WTC11 (cell line): Measurements from ENCODE around the gene REPS2.

ENCODE experiments used
- TF ChIP-seq, protein P1 (sequence below): fragments of 200-600 bp; IDR thresholded peaks from 2 replicates; pipeline ENCODE4 v1.8.0; 2022; ENCODE audit warnings: antibody characterized with exemption
- TF ChIP-seq, protein P2 (sequence below): sonication (generic); formaldehyde crosslinking; IDR thresholded peaks from 2 replicates; pipeline ENCODE4 v1.8.1; 2023; ENCODE audit warnings: mild to moderate bottlenecking, moderate library complexity, missing genetic modification reagents

DNA sequence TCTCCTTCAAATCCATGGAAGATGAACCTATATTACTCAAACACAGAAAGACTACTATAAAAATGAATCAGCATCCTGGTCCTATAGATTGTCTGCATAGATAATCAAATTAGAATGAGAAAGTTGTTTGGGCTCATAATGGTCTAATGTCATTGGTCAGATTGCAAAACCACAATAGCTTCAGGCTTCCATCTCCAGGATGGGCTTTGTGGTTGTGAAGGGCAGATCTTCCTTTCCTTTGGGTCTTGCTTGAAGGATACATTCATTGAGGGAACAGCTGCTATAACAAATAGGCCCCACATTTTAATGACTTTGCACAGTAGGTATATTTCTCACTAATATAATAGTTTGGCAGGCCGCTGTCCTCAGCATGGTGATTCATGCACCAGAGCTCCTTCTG, 94.3 kb downstream of the REPS2 start:
- TF ChIP-seq, protein P1, sequence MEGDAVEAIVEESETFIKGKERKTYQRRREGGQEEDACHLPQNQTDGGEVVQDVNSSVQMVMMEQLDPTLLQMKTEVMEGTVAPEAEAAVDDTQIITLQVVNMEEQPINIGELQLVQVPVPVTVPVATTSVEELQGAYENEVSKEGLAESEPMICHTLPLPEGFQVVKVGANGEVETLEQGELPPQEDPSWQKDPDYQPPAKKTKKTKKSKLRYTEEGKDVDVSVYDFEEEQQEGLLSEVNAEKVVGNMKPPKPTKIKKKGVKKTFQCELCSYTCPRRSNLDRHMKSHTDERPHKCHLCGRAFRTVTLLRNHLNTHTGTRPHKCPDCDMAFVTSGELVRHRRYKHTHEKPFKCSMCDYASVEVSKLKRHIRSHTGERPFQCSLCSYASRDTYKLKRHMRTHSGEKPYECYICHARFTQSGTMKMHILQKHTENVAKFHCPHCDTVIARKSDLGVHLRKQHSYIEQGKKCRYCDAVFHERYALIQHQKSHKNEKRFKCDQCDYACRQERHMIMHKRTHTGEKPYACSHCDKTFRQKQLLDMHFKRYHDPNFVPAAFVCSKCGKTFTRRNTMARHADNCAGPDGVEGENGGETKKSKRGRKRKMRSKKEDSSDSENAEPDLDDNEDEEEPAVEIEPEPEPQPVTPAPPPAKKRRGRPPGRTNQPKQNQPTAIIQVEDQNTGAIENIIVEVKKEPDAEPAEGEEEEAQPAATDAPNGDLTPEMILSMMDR = no peak
- TF ChIP-seq, protein P2, sequence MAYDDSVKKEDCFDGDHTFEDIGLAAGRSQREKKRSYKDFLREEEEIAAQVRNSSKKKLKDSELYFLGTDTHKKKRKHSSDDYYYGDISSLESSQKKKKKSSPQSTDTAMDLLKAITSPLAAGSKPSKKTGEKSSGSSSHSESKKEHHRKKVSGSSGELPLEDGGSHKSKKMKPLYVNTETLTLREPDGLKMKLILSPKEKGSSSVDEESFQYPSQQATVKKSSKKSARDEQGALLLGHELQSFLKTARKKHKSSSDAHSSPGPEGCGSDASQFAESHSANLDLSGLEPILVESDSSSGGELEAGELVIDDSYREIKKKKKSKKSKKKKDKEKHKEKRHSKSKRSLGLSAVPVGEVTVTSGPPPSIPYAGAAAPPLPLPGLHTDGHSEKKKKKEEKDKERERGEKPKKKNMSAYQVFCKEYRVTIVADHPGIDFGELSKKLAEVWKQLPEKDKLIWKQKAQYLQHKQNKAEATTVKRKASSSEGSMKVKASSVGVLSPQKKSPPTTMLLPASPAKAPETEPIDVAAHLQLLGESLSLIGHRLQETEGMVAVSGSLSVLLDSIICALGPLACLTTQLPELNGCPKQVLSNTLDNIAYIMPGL (CRISPR knock-in tag) = no peak
